Measurements from ENCODE around the gene ESPL1. TPM values are rescaled to one million over a fixed set of nuclear protein-coding genes. Genes with fewer than 3 reads are reported as not detected.
A peak's percentile ranks its signal among the peaks of the same experiment; 100 is the strongest.

Gene ESPL1
- total RNA-seq, 1 experiment from 2014 or later, result 54.6 TPM

GRCh38 chr12:53219292-53219955 is 48.7 kb upstream of the ESPL1 start:
- in situ Hi-C loops (cut with HindIII; ENCODE audit: low pct_unique_long_range_greater_than_20kb, low sequenced_read_pairs) (no loop called here), intact Hi-C loops (cut with micrococcal nuclease; ENCODE audit: unreplicated experiment) (loop anchor here (5.0 kb wide), 1 partner anchor 33 kb away; a partner anchor contains a TSS)
- Histone ChIP-seq H3K4me3 (ENCODE audit: low read depth in 2 of 2, low read length in 2 of 2) (peak overlapping the region; percentile 68 to 79), H3K9me3 (ENCODE audit: control insufficient read depth, insufficient read depth, low read depth, low read length) (no peaks in the 10 kb centered on the region), H3K27me3 (ENCODE audit: control insufficient read depth, insufficient read depth, low read length) (no peaks in the 10 kb centered on the region), H3K27ac (ENCODE audit: low read length) (peak overlapping the region; percentile 84), H3K4me1 (ENCODE audit: control insufficient read depth, insufficient read depth, low read length) (peaks cover 59% of the 10 kb centered on the region), H3K36me3 (ENCODE audit: control insufficient read depth, insufficient read depth, low read length) (no peaks in the 10 kb centered on the region)
- BruUV-seq (replicated peaks), result TSS peak; percentile 34
- ChIA-PET POLR2A (interaction anchor here (0.7 to 1.1 kb wide), 2 partner anchors 22 to 39 kb away, joined by 5 to 17 read pairs; partner anchors contain the start of genes CSAD and ZNF740), CTCF (interaction anchor here (1.0 to 1.1 kb wide), 3 partner anchors 14 to 102 kb away, joined by 3 read pairs; partner anchors contain the start of gene AAAS)
- DNase-seq (ENCODE audit: low read depth, low spot score) (no peak), ATAC-seq (no peak)
- TF ChIP-seq, protein P1, sequence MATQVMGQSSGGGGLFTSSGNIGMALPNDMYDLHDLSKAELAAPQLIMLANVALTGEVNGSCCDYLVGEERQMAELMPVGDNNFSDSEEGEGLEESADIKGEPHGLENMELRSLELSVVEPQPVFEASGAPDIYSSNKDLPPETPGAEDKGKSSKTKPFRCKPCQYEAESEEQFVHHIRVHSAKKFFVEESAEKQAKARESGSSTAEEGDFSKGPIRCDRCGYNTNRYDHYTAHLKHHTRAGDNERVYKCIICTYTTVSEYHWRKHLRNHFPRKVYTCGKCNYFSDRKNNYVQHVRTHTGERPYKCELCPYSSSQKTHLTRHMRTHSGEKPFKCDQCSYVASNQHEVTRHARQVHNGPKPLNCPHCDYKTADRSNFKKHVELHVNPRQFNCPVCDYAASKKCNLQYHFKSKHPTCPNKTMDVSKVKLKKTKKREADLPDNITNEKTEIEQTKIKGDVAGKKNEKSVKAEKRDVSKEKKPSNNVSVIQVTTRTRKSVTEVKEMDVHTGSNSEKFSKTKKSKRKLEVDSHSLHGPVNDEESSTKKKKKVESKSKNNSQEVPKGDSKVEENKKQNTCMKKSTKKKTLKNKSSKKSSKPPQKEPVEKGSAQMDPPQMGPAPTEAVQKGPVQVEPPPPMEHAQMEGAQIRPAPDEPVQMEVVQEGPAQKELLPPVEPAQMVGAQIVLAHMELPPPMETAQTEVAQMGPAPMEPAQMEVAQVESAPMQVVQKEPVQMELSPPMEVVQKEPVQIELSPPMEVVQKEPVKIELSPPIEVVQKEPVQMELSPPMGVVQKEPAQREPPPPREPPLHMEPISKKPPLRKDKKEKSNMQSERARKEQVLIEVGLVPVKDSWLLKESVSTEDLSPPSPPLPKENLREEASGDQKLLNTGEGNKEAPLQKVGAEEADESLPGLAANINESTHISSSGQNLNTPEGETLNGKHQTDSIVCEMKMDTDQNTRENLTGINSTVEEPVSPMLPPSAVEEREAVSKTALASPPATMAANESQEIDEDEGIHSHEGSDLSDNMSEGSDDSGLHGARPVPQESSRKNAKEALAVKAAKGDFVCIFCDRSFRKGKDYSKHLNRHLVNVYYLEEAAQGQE (IDR thresholded peaks at IDR 0.05; ENCODE audit: insufficient read depth in 1 of 2, low read depth in 2 of 2, low read length in 1 of 2), result no peak
- TF ChIP-seq SIN3A (IDR thresholded peaks at IDR 0.05; ENCODE audit: borderline replicate concordance, insufficient read depth, low read depth, low read length) (no peak), TCF7L2 (IDR thresholded peaks at IDR 0.05; ENCODE audit: low read depth, low read length) (no peak), POLR2AphosphoS5 (IDR thresholded peaks at IDR 0.05; ENCODE audit: low read depth, low read length) (no peak)
- TF ChIP-seq, protein P2, sequence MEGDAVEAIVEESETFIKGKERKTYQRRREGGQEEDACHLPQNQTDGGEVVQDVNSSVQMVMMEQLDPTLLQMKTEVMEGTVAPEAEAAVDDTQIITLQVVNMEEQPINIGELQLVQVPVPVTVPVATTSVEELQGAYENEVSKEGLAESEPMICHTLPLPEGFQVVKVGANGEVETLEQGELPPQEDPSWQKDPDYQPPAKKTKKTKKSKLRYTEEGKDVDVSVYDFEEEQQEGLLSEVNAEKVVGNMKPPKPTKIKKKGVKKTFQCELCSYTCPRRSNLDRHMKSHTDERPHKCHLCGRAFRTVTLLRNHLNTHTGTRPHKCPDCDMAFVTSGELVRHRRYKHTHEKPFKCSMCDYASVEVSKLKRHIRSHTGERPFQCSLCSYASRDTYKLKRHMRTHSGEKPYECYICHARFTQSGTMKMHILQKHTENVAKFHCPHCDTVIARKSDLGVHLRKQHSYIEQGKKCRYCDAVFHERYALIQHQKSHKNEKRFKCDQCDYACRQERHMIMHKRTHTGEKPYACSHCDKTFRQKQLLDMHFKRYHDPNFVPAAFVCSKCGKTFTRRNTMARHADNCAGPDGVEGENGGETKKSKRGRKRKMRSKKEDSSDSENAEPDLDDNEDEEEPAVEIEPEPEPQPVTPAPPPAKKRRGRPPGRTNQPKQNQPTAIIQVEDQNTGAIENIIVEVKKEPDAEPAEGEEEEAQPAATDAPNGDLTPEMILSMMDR (IDR thresholded peaks at IDR 0.05), result no peak

DNA sequence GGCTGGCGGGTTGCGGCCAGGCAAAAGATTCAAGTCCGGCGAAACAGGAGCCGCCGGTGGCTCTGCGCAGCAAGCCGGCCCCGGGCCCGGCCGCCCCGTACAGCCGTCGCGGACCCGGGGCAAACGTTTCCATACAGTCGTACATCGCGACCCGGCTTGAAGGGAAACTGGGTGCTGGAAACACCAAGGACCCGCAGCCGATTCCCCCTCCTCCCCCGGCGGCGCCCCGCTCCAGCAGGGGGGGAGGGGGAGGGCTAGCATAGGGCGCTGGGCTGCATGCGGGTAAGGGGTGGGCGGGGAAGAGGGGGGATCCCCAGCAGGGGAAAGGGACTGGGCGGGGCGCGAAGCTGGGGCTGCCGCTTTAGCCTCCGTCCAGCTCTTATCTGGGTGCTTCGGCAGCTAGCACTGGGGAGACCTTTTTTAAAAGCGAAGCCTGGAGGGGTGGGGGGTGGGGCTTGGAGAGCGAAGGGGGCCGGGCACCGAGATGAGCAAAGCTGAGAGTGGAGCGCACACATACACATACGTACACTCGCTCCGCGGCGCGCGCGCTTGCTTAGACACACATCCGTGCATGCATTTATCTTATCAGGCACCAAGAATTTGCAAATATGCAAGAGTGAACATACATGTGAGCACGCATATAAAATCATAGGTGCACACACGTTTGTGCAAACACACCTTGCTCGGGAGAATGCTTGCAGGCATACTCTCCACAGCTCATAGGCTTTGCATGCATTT is 48.0 kb upstream of the ESPL1 start:
- peak overlapping the region; percentile 84 for H3K27ac ChIP-seq (ENCODE audit: low read length)
- H3K27me3 ChIP-seq (ENCODE audit: control insufficient read depth, insufficient read depth, low read length), result no peaks in the 10 kb centered on the region
- no TSS peak for BruUV-seq (replicated peaks)
- peak overlapping the region; percentile 68 to 79 for H3K4me3 ChIP-seq (ENCODE audit: low read depth in 2 of 2, low read length in 2 of 2)
- TF ChIP-seq TCF7L2 (IDR thresholded peaks at IDR 0.05; ENCODE audit: low read depth, low read length), result no peak
- TF ChIP-seq, protein P1 (IDR thresholded peaks at IDR 0.05; ENCODE audit: insufficient read depth in 1 of 2, low read depth in 2 of 2, low read length in 1 of 2), result no peak
- TF ChIP-seq, protein P2 (IDR thresholded peaks at IDR 0.05), result no peak
- TF ChIP-seq SIN3A (IDR thresholded peaks at IDR 0.05; ENCODE audit: borderline replicate concordance, insufficient read depth, low read depth, low read length), result peak; percentile 52; the same call in 1 of the 2 replicates
- CTCF ChIA-PET, result interaction anchor here (0.6 to 1.1 kb wide), 6 partner anchors 14 to 101 kb away, joined by 3 to 4 read pairs (median 3); partner anchors contain the start of gene AAAS
- H3K4me1 ChIP-seq (ENCODE audit: control insufficient read depth, insufficient read depth, low read length), result peaks cover 64% of the 10 kb centered on the region
- DNase-seq (ENCODE audit: low read depth, low spot score) (peak; percentile 72), ATAC-seq (peak; percentile 62)
- intact Hi-C loops (cut with micrococcal nuclease; ENCODE audit: unreplicated experiment) (loop anchor here (5.0 kb wide), 1 partner anchor 32 kb away; a partner anchor contains a TSS), in situ Hi-C loops (cut with HindIII; ENCODE audit: low pct_unique_long_range_greater_than_20kb, low sequenced_read_pairs) (no loop called here)
- no peaks in the 10 kb centered on the region for H3K9me3 ChIP-seq (ENCODE audit: control insufficient read depth, insufficient read depth, low read depth, low read length)
- POLR2A ChIA-PET, result interaction anchor here (0.7 to 1.1 kb wide), 2 partner anchors 21 to 40 kb away, joined by 5 to 17 read pairs; partner anchors contain the start of genes CSAD and ZNF740
- H3K36me3 ChIP-seq (ENCODE audit: control insufficient read depth, insufficient read depth, low read length), result no peaks in the 10 kb centered on the region

Data from Panc1 (cell line).